ENCODE measurements around the gene DLG2. TPM values are rescaled to one million over a fixed set of nuclear protein-coding genes. Genes with fewer than 3 reads are reported as not detected.

Gene DLG2
- polyA plus RNA-seq, 1 experiment, result 0.68 TPM

DNA sequence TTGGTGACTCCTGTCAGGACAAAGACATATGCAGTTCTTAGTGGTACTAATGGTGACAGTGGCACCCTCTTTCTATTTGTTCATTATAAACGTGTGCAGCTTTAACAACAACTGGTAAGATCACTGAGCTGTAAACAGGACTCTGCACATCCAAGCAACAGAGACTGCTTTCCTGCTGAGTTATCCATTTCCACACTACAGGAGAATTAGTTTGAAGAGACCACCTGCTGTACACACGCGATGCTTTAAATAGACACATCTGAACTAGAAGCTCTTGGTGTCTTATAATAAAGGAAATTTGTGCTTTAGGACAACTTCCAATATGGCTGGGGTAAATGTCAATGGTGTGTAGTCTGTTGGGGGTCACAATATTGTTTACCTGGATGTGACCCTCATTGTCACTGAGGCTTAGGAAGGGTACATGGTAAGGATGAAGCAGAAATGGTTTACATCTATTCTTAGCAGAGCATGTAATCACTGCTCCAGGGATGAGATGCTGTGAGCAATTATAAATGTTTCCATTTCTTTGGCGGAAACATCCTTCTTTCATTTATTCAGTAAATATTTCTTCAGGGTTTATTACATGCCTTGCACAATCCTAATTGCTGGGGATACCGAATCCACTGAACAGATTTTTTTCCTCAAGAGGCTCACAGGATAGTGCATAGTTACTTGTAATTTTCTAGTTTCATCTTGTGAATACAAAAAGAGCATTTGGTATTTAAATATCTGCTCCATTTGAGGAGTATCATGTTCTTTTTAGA lies 1987.0 kb downstream of the DLG2 start:
- Histone ChIP-seq H3K9me3 (ENCODE audit: control insufficient read depth, insufficient read depth, low read length) (no peaks in the 10 kb centered on the region), H3K4me3 (ENCODE audit: low read depth, low read length) (no peak overlapping the region), H3K27me3 (ENCODE audit: control insufficient read depth, insufficient read depth, low read length) (no peaks in the 10 kb centered on the region), H3K27ac (ENCODE audit: low read depth, low read length) (no peak overlapping the region)
- TF ChIP-seq, protein P1, sequence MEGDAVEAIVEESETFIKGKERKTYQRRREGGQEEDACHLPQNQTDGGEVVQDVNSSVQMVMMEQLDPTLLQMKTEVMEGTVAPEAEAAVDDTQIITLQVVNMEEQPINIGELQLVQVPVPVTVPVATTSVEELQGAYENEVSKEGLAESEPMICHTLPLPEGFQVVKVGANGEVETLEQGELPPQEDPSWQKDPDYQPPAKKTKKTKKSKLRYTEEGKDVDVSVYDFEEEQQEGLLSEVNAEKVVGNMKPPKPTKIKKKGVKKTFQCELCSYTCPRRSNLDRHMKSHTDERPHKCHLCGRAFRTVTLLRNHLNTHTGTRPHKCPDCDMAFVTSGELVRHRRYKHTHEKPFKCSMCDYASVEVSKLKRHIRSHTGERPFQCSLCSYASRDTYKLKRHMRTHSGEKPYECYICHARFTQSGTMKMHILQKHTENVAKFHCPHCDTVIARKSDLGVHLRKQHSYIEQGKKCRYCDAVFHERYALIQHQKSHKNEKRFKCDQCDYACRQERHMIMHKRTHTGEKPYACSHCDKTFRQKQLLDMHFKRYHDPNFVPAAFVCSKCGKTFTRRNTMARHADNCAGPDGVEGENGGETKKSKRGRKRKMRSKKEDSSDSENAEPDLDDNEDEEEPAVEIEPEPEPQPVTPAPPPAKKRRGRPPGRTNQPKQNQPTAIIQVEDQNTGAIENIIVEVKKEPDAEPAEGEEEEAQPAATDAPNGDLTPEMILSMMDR (IDR thresholded peaks at IDR 0.05; ENCODE audit: low read depth, low read length), result no peak
- POLR2A ChIA-PET, result no interaction called here
- CTCF ChIA-PET, result no interaction called here
- no peak for DNase-seq (ENCODE audit: low read depth, low spot score)

GRCh38 chr11:83635166-83635565 lies 1992.0 kb downstream of the DLG2 start:
- H3K27ac ChIP-seq (ENCODE audit: low read depth, low read length), result no peak overlapping the region
- TF ChIP-seq, protein P1 (IDR thresholded peaks at IDR 0.05; ENCODE audit: low read depth, low read length), result no peak
- DNase-seq (ENCODE audit: low read depth, low spot score), result no peak
- no peaks in the 10 kb centered on the region for H3K9me3 ChIP-seq (ENCODE audit: control insufficient read depth, insufficient read depth, low read length)
- H3K4me3 ChIP-seq (ENCODE audit: low read depth, low read length), result no peak overlapping the region
- POLR2A ChIA-PET, result no interaction called here
- H3K27me3 ChIP-seq (ENCODE audit: control insufficient read depth, insufficient read depth, low read length), result no peaks in the 10 kb centered on the region
- CTCF ChIA-PET, result no interaction called here

- Histone ChIP-seq H3K27me3 (ENCODE audit: control insufficient read depth, insufficient read depth, low read length) (no peaks in the 10 kb centered on the region), H3K27ac (ENCODE audit: low read depth, low read length) (no peak overlapping the region), H3K4me3 (ENCODE audit: low read depth, low read length) (no peak overlapping the region), H3K9me3 (ENCODE audit: control insufficient read depth, insufficient read depth, low read length) (no peaks in the 10 kb centered on the region)
- no peak for DNase-seq (ENCODE audit: low read depth, low spot score)
- TF ChIP-seq, protein P1 (IDR thresholded peaks at IDR 0.05; ENCODE audit: low read depth, low read length), result no peak
- CTCF ChIA-PET, result no interaction called here
- POLR2A ChIA-PET, result no interaction called here
These were observed 1996.9 kb downstream of the DLG2 start for GRCh38 chr11:83630211-83630610.

DNA sequence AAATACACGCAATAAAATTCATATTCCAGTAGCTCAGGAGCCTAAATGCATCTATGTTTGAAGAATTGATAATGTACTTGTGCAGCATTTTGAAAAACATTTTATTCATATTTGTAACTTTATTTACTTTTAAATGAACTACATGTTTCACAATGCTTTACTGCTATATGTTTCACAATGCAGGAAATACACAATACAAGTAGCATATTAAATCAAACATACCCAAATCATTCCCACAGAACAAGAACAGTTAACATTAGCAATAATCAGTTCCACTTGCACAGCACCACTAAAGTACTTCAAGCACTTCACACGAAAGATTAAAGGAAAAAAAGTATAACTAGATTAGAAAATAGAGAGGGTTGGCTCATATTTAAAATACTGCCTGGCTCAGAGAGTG lies 1997.4 kb downstream of the DLG2 start:
- CTCF ChIA-PET, result no interaction called here

More for the DNA sequence above, 1997.4 kb downstream of the DLG2 start:
- no peaks in the 10 kb centered on the region for H3K27me3 ChIP-seq (ENCODE audit: control insufficient read depth, insufficient read depth, low read length)
- POLR2A ChIA-PET, result no interaction called here
- DNase-seq (ENCODE audit: low read depth, low spot score), result no peak
- TF ChIP-seq, protein P1 (IDR thresholded peaks at IDR 0.05; ENCODE audit: low read depth, low read length), result no peak
- no peak overlapping the region for H3K4me3 ChIP-seq (ENCODE audit: low read depth, low read length)
- no peak overlapping the region for H3K27ac ChIP-seq (ENCODE audit: low read depth, low read length)
- H3K9me3 ChIP-seq (ENCODE audit: control insufficient read depth, insufficient read depth, low read length), result no peaks in the 10 kb centered on the region
